ENCODE results near the gene CIC. TPM values are rescaled to one million over a fixed set of nuclear protein-coding genes. Genes with fewer than 3 reads are reported as not detected.

The CIC gene
- total and polyA plus RNA-seq, 2 of the 13 experiments (the other 11 are each of a cell fraction or from before 2014, with no cell fraction given): 5.9 to 8.0 TPM

DNA sequence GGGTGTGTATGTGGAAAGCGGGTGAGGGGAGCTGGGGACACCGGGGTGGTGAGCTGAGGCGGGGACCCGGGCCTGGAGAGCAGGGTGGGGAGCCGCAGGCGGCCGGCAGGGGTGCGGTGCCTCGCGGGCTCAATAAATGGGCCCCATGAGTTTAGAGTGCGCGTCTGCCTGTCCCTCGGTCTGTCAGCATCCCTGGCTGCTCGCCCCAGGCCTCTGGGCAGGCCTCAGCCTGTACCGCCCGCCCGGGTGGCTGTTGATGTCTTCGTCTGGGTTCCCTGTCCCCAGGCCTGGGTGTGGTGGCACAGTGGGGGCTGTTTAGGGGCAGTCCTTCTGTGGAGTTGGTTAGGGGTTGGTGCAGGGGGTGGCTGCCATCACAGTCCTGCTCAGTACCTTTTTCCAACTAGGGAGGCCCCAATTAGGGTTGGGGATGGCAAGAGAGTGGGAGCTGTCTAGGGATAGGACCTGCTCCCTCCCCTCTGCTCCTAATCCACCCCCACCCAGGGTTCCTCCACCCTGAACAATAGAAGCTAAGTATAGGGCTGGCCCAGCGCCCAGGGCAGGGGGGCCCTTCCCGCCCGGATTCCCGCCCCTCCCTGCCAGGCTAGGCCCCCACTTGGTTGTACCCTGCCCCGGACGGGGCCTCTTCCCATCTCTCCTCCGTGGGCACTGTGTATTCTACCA, 12.2 kb downstream of the CIC start (continued):
- TF ChIP-seq ZNF12 (CRISPR knock-in tag; IDR thresholded peaks at IDR 0.05): 0 out of 2 replicates have a peak, but pooled peaks have one; percentile 0
- TF ChIP-seq, protein P1, sequence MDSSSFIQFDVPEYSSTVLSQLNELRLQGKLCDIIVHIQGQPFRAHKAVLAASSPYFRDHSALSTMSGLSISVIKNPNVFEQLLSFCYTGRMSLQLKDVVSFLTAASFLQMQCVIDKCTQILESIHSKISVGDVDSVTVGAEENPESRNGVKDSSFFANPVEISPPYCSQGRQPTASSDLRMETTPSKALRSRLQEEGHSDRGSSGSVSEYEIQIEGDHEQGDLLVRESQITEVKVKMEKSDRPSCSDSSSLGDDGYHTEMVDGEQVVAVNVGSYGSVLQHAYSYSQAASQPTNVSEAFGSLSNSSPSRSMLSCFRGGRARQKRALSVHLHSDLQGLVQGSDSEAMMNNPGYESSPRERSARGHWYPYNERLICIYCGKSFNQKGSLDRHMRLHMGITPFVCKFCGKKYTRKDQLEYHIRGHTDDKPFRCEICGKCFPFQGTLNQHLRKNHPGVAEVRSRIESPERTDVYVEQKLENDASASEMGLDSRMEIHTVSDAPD (CRISPR knock-in tag; IDR thresholded peaks at IDR 0.05): no peak
- no peak for TF ChIP-seq ZNF282 (IDR thresholded peaks at IDR 0.05; ENCODE audit: partially characterized antibody)
- no peak for TF ChIP-seq SNAI1 (CRISPR knock-in tag; IDR thresholded peaks at IDR 0.05; ENCODE audit: borderline replicate concordance)
- no peak for TF ChIP-seq MZF1 (CRISPR knock-in tag; IDR thresholded peaks at IDR 0.05; ENCODE audit: borderline replicate concordance)
- TF ChIP-seq PCBP2 (optimal IDR thresholded peaks at IDR 0.05; ENCODE audit: low read depth, low read length, poor library complexity, severe bottlenecking): no peak
- no peak for TF ChIP-seq SP140L (CRISPR knock-in tag; IDR thresholded peaks at IDR 0.05; ENCODE audit: borderline replicate concordance)
- TF ChIP-seq POLR2A (IDR thresholded peaks at IDR 0.05; ENCODE audit: insufficient read depth in 1 of 2, low read depth in 2 of 2, low read length in 2 of 2): 0 out of 4 replicates have a peak, but pooled peaks of 1 of the 2 experiments have one; percentile 19
- no peak; the same call in 1 of the 2 replicates for TF ChIP-seq NFIC (IDR thresholded peaks at IDR 0.05; ENCODE audit: low read length)
- TF ChIP-seq NR2C2 (CRISPR knock-in tag; IDR thresholded peaks at IDR 0.05; ENCODE audit: borderline replicate concordance): no peak
- TF ChIP-seq, protein P2, sequence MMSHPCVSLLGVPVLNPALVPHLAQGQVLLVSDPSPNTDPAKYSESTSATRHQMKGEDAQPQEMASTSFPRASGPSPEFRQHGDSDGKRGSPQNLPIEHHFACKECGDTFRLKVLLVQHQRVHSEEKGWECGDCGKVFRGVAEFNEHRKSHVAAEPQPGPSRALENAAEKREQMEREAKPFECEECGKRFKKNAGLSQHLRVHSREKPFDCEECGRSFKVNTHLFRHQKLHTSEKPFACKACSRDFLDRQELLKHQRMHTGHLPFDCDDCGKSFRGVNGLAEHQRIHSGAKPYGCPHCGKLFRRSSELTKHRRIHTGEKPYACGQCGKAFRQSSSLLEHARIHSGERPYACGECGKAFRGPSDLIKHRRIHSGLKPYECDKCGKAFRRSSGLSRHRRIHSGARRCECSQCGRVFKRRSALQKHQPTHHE (CRISPR knock-in tag; IDR thresholded peaks at IDR 0.05; ENCODE audit: borderline replicate concordance): no peak
- no peak for TF ChIP-seq TCF7L2 (IDR thresholded peaks at IDR 0.05; ENCODE audit: low read depth, low read length)
- TF ChIP-seq, protein P3, sequence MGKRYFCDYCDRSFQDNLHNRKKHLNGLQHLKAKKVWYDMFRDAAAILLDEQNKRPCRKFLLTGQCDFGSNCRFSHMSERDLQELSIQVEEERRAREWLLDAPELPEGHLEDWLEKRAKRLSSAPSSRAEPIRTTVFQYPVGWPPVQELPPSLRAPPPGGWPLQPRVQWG (CRISPR knock-in tag; IDR thresholded peaks at IDR 0.05; ENCODE audit: borderline replicate concordance, low read depth): no peak
- no peak for TF ChIP-seq U2AF2 (IDR thresholded peaks at IDR 0.05; ENCODE audit: low read depth, low read length)
- peak; percentile 25; the same call in 1 of the 2 replicates for TF ChIP-seq ZNF788 (CRISPR knock-in tag; IDR thresholded peaks at IDR 0.05; ENCODE audit: borderline replicate concordance)
- no peak for TF ChIP-seq ISL2 (CRISPR knock-in tag; IDR thresholded peaks at IDR 0.05)
- TF ChIP-seq RXRA (CRISPR knock-in tag; IDR thresholded peaks at IDR 0.05): 0 out of 2 replicates have a peak, but pooled peaks have one; percentile 23
- TF ChIP-seq ZBTB42 (CRISPR knock-in tag; IDR thresholded peaks at IDR 0.05): no peak
- no peak for TF ChIP-seq CBFB (CRISPR knock-in tag; IDR thresholded peaks at IDR 0.05)
- no peak for TF ChIP-seq HES4 (CRISPR knock-in tag; IDR thresholded peaks at IDR 0.05; ENCODE audit: borderline replicate concordance)
- TF ChIP-seq ATF7 (IDR thresholded peaks at IDR 0.05): no peak
- 0 out of 2 replicates have a peak, but pooled peaks have one; percentile 53 for TF ChIP-seq ATF7 (CRISPR knock-in tag; IDR thresholded peaks at IDR 0.05)
- no peak for TF ChIP-seq ZNF292 (CRISPR knock-in tag; IDR thresholded peaks at IDR 0.05; ENCODE audit: borderline replicate concordance, low read depth)
- no peak for TF ChIP-seq PHB2 (IDR thresholded peaks at IDR 0.05; ENCODE audit: partially characterized antibody)
- TF ChIP-seq ZNF264 (CRISPR knock-in tag; IDR thresholded peaks at IDR 0.05): no peak
- TF ChIP-seq RORA (CRISPR knock-in tag; IDR thresholded peaks at IDR 0.05): no peak
- TF ChIP-seq, protein P4, sequence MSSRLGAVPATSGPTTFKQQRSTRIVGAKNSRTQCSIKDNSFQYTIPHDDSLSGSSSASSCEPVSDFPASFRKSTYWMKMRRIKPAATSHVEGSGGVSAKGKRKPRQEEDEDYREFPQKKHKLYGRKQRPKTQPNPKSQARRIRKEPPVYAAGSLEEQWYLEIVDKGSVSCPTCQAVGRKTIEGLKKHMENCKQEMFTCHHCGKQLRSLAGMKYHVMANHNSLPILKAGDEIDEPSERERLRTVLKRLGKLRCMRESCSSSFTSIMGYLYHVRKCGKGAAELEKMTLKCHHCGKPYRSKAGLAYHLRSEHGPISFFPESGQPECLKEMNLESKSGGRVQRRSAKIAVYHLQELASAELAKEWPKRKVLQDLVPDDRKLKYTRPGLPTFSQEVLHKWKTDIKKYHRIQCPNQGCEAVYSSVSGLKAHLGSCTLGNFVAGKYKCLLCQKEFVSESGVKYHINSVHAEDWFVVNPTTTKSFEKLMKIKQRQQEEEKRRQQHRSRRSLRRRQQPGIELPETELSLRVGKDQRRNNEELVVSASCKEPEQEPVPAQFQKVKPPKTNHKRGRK (CRISPR knock-in tag; IDR thresholded peaks at IDR 0.05): no peak
- no peak for TF ChIP-seq NAIF1 (CRISPR knock-in tag; IDR thresholded peaks at IDR 0.05; ENCODE audit: borderline replicate concordance)
